ENCODE results near the gene APOBEC4.

Gene APOBEC4

GRCh38 chr1:183600136-183600535 lies 53.0 kb downstream of the APOBEC4 start:
- no peak for DNase-seq

- DNase-seq: no peak
Observed at GRCh38 chr1:183598386-183598785, 54.7 kb downstream of the APOBEC4 start.

GRCh38 chr1:183597656-183598347 lies 55.3 kb downstream of the APOBEC4 start:
- DNase-seq: no peak

GRCh38 chr1:183596500-183596899 lies 56.6 kb downstream of the APOBEC4 start:
- DNase-seq: no peak
